CD4-positive, alpha-beta T cell treated with Interleukin-17A for 1 hour (primary cell): ENCODE data around the gene CXCL10.
"Not testable (repeated sequence)": the region's sequence is repeated elsewhere in the genome, so short reads cannot be mapped to it uniquely, and the experiment has no call there.

ENCODE experiments used
- DNase-seq: peaks from one replicate; pipeline ENCODE4 v3.0.0-alpha.2; 2020

The CXCL10 gene

GRCh38 chr4:76024065-76024464, 768 bp upstream of the CXCL10 start:
- DNase-seq: no peak

GRCh38 chr4:76022677-76023076, 620 bp downstream of the CXCL10 start:
- DNase-seq: no peak

- DNase-seq: no peak
These were observed 1.3 kb downstream of the CXCL10 start for GRCh38 chr4:76022031-76022430.

- DNase-seq: no peak
These were observed 6.1 kb downstream of the CXCL10 start for GRCh38 chr4:76017056-76017686.

GRCh38 chr4:76016393-76016792, 6.9 kb downstream of the CXCL10 start:
- no peak for DNase-seq

GRCh38 chr4:76013540-76013939, 9.8 kb downstream of the CXCL10 start:
- no peak for DNase-seq

- no peak for DNase-seq
These were observed 10.9 kb downstream of the CXCL10 start for GRCh38 chr4:76012388-76012801.

GRCh38 chr4:76011700-76012387, 11.5 kb downstream of the CXCL10 start:
- DNase-seq: no peak

GRCh38 chr4:76011018-76011670, 12.2 kb downstream of the CXCL10 start:
- DNase-seq: no peak

- DNase-seq: no peak
These were observed 12.7 kb downstream of the CXCL10 start for GRCh38 chr4:76010576-76010975.

GRCh38 chr4:76009311-76009710, 14.0 kb downstream of the CXCL10 start:
- no peak for DNase-seq

GRCh38 chr4:76007089-76007862, 16.0 kb downstream of the CXCL10 start, which contains the start of gene CXCL9:
TSS of gene CXCL9 (minus strand) at chr4:76007509. CDS start at chr4:76007449, 60 bp downstream.
- DNase-seq: no peak

GRCh38 chr4:76003620-76004019, 19.7 kb downstream of the CXCL10 start:
- no peak for DNase-seq

- no peak for DNase-seq
These were observed 20.3 kb downstream of the CXCL10 start for GRCh38 chr4:76003035-76003434.

- no peak for DNase-seq
These were observed 21.1 kb downstream of the CXCL10 start for GRCh38 chr4:76002176-76002575.

GRCh38 chr4:76001700-76002099, 21.6 kb downstream of the CXCL10 start:
- DNase-seq: no peak

GRCh38 chr4:76000279-76000678, 23.0 kb downstream of the CXCL10 start:
- no peak for DNase-seq

- DNase-seq: not testable (repeated sequence)
These were observed 24.7 kb downstream of the CXCL10 start for GRCh38 chr4:75998525-75999147.

GRCh38 chr4:75997946-75998345, 25.4 kb downstream of the CXCL10 start:
- DNase-seq: no peak

GRCh38 chr4:75997081-75997480, 26.2 kb downstream of the CXCL10 start:
- DNase-seq: no peak

GRCh38 chr4:75995727-75996126, 27.6 kb downstream of the CXCL10 start:
- peak; percentile 65 for DNase-seq

GRCh38 chr4:75992462-75992861, 30.8 kb downstream of the CXCL10 start:
- no peak for DNase-seq
